NCI-H1048 (cell line): Measurements from ENCODE around the gene CPNE9.
"Not testable (repeated sequence)": the region's sequence is repeated elsewhere in the genome, so short reads cannot be mapped to it uniquely, and the experiment has no call there.

Experiments
- DNase-seq: peaks from one replicate; lab custom pipeline; 2025; lab: John Stamatoyannopoulos, UW

CPNE9 gene

DNA sequence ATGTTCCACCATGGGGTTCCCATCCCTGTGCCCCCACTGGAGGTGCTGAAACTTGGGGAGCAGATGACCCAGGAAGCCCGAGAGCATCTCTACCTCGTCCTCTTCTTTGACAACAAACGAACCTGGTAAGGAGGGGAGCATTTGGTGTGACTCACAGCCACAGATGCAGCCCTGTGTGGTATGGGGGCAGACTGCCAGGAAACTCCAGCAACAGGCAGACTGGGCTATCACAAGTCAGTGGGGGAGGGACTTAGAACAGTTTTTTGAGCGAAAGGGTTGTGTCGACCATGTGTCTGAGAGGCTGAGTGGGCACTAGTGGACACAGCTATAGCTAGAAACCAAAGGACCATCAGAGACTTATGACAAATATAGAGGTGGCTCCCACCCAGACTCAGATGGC, 42.7 kb downstream of the CPNE9 start:
- DNase-seq, result no peak

DNA sequence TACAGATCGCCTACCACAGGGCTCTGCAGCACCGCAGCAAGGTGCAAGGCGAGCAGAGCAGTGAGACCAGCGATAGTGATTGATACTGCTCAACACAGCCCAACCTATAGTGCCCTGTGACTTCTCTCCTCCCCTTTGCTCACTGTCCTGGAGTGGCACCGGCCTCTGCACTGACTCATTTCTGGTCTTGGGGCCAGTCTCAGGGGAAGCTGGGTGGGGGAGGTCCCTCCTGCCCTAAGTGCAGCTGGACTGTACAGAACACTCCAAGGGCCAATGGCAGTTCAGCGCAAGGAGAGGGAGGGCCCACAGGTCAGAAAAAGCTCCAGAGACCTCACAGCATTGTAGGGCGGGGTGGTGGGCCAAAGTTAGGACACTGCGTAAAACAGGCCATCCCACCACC, 43.6 kb downstream of the CPNE9 start:
- no peak for DNase-seq

DNA sequence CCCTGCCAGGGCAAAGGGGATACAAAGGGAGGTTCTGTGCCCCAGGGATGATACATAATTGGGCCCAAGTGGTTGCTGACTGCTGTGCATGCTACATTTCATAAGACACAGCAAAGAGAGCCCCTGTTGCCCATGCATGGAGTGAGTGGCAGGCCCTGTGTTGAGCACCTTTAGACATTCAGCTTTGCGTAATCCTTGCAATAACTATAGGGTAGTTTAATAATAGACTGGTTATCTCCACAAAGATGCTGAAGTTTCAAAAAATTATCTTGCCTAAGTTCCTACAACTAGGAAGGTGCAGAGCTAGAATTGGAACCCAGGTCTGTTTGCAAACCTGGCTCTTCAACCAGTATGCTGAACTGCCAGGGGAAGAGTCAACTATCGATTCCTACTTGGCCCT, 44.4 kb downstream of the CPNE9 start:
- DNase-seq, result no peak

DNA sequence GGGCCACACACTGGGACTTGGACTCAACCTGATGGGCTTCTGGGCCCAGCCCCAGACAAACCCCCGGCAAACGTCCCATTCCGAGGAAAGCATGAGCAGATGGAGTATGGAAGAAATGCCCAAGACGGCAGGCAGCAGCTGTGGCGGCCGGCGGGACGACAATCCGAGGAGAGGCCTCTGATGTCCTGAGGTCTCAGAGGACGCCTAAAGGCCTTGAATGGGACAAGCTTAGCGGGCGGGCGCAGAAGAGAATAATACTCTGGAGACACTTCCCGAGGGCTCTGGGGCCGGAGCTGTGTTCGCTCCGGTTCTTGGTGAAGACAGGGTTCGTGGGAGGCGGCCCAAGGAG, 45.6 kb downstream of the CPNE9 start:
- DNase-seq, result no peak

DNA sequence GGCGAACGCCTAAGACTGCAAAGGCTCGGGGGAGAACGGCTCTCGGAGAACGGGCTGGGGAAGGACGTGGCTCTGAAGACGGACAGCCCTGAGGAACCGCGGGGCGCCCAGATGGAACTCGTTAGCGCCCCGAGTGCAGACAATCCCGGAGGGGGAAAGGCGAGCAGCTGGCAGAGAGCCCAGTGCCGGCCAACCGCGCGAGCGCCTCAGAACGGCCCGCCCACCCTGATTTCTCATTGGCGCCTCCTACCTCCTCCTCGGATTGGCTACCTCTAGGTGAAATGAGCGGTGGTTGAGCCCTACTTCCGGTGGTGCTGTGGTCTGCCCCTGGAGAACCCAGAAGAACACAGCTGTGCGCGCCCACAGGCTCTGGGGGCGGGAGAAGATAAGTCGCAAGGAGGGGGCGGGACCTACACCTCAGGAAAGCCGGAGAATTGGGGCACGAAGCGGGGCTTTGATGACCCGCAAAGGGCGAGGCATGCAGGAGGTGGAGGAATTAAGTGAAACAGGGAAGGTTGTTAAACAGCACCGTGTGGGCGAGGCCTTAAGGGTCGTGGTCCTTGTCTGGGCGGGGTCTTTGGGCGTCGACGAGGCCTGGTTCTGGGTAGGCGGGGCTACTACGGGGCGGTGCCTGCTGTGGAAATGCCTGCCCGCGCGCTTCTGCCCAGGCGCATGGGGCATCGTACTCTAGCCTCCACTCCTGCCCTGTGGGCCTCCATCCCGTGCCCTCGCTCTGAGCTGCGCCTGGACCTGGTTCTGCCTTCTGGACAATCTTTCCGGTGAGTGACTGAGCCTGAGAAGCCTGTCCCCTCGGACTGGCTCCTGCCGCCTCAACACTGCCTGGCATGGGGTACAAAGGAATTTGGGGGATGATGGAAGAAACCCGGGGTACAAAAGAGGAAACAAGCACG, 46.3 kb downstream of the CPNE9 start, which contains the start of gene OGG1:
TSS of gene OGG1 (plus strand) at position 308 of the 911 bp plus-strand sequence. CDS start at position 643, 335 bp downstream.
- peak; percentile 95 for DNase-seq

DNA sequence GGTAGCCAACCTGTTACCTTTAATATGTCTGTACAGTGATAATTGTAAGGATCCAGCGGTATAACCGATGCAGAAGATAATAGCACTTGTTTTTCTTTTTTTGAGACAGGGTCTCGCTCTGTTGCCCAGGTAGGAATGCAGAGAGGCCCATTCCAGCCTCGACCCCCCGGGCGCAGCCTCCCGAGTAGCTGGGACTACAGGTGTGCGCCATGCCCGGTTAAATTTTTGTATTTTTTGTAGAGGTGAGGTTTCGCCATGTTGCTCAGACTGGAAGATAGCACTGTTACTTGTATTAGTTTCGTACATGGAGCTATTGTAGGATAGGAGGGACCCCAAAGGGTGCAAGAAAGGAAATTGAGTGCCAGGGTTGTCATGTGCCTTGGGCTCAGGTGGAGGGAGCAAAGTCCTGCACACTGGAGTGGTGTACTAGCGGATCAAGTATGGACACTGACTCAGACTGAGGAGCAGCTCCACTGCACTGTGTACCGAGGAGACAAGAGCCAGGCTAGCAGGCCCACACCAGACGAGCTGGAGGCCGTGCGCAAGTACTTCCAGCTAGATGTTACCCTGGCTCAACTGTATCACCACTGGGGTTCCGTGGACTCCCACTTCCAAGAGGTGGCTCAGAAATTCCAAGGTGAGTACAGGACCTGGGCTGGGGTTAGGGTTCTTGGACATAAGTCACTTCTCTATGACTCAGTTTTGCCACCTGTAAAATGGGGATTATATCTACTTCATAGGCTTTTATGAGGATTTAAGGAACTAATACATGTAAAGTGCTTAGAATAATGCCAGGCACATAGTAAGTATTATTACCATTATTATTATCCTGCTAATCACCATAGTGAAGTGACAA, 47.2 kb downstream of the CPNE9 start:
- DNase-seq, result no peak

DNA sequence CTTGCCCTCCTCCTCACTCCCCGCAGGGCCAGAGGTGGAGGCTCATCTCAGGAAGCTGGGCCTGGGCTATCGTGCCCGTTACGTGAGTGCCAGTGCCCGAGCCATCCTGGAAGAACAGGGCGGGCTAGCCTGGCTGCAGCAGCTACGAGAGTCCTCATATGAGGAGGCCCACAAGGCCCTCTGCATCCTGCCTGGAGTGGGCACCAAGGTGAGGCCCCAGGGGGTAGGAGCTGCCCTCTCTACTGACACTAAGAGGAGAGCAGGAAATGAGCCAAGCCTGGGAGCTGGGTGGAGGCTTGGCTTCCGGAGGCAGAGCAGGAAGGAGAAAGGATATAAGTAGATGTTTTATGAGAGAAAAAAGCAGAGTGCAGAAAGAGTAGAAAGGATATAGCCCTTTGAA, 51.0 kb downstream of the CPNE9 start:
- no peak for DNase-seq

DNA sequence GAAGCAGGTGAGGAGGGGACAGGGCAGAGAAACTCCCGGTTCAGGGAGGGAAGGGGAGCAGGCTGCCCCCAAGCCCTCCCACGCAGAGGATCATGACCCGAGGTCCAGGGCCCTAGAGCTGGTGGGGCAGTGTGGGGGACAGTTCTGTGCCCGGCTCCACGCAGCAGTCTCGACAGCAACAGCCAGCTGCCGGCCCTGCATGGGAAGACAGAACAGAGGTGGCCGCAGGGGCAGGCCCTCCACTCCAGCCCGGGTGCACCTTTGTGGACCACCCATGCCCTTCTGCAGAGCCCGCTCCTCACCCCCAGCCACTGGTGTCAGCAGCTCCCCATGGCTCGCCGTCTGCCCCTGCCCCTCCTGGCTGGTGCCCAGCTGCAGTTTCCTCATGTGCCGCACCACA, 53.8 kb downstream of the CPNE9 start:
- DNase-seq, result no peak

DNA sequence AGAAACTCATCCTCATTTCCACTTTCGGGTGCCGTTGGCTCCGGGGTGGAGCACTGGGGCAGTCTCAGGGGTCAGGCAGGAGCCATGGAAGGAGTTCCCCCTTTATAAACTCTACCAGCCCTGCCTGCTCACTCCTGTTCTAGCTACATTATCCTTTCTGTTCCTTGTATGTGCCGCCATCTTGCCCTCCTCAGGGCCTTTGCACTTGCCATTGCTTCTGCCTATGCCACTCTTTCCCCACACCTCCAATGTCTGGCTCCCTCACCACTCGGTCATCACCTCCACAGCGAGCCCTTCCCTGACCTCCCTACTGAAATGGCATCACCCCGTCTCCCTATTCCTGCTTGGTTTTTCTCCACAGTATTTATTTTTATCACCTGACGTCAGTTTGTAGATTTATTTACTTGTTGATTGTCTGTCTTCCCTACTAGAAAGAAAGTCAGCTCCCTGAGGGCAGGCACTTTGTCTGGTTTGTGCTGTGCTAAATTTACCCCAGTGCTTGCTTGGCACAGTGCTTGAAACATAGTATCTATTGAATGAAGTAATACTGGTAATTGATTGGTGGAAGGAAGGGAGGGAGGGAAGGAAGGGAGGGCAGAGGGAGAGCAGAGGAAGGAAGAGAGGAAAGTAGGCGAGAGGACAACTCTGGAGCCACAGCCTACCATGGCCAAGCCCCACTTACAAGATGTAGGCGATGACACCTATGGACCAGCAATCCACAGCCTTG, 57.3 kb downstream of the CPNE9 start:
- no peak for DNase-seq

DNA sequence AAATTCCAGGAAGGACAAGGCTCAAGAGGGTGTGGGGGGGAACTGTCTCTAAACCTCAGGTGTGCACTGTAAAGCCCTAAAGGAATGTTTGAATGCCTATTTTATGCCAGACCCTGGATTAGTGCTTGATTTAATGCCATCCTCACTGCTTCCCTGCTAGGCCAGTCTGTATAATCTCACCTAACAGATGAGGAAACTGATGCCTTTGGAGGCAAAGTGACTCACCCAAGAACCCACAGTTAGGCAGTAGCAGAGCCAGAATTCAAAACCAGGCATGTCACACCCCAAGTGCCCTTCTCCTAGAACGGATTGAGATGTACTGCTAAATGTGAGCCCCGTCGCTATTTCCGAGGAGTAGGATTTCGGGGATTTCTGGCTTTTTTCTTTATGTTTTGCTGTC, 58.3 kb downstream of the CPNE9 start:
- DNase-seq, result no peak

DNA sequence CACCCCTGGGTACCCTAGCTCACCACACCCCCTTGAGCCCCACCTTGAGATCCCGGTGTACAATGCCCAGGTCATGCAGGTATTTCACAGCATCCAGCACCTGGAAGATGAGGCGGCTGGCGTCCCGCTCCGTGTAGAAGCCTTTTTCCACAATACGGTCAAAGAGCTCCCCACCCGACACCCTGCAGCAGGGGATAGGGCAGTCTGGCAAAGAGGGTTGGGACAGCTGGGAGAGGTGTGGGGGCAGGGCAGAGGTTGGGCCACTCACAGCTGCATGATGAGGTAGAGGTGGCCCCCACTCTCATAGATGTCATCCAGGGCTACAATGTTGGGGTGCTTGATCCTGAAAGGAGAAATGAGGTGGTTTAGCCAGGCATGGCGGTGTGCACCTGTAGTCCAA, 59.2 kb downstream of the CPNE9 start:
- no peak for DNase-seq

DNA sequence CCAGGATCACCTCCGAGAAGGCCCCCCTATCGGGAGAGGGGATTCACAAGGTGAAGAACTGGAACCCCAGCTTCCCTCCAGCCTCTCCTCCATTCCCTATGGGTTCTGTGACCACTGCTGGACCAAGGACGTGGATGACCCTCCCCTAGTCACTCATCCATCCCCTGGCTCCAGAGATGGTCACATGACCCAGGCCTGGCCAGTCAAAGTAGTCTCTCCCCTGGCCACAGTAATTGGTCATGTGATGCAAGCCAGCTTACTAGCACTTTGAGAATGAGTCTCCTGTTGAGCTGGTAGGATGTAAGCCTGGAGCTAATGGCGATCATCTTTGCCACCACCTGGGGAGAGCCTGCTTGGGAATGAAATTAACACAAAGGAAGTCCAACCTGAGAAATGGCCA, 62.2 kb downstream of the CPNE9 start:
- DNase-seq, result no peak

DNA sequence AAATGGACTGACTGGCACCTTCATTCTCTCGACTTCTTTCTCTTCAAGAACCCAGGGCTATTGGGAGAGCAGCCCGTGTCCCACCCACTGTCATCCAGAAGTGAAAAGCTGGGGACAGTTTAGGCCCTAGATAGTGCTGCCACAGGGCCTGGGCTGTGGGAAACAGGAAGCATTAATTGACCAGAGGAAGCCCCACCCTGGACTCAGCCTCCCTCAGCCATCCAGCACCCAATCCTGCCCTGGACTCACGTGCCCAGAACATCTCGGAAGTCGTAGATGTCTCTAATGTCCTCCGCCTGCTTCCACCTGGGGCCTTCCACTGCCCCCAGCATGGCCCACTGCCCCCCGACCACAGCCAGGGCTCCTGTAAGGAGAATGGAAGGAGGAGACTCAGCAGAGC, 63.8 kb downstream of the CPNE9 start:
- no peak for DNase-seq

DNA sequence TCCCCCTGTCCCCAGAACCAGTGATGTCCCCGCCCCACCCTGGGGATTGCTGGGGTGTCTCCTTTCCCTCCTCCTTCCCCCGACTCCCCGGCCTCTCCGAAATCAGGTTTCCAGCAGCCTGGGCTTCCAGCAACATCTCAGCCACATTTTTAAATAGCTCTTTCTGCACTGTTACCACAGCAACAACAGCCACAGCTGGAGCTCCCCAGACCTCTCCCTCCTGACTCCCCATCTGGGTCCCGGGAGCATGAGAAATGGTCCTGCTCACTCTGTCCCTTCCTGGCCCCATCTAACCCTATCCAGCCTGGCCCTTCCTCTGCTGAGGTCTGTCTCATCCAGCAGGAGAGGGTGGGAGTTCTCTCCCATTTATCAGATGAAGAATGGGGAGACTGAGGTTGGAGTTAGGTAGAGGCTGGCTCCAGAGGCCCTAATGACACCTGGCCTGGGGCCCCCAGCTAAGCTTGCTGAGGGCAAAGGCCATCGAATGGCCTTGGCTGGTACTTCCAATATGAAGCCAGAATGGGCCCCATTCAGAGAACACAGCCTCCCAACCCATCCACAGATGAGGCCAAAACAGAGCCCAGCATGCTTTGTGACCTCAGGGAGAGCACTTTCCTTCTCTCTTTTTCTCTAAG, 64.6 kb downstream of the CPNE9 start:
- no peak for DNase-seq

DNA sequence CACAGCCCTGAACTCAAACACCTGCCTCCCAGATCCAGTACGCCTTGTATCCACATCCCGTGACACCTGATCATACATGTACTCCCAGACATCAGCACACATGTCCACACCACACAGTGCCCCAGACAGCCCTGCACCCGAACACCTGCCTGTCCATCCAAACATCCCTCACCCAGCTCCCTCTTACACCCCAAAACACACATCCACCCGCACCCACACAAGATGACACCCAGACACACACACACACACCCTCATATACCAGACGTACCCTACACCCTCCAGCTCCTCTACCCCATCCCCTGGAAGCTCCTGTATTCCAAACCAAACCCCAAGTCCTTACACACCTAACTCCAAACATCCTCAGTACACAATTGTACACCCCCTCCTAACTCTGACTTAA, 65.4 kb downstream of the CPNE9 start:
- DNase-seq, result no peak

DNA sequence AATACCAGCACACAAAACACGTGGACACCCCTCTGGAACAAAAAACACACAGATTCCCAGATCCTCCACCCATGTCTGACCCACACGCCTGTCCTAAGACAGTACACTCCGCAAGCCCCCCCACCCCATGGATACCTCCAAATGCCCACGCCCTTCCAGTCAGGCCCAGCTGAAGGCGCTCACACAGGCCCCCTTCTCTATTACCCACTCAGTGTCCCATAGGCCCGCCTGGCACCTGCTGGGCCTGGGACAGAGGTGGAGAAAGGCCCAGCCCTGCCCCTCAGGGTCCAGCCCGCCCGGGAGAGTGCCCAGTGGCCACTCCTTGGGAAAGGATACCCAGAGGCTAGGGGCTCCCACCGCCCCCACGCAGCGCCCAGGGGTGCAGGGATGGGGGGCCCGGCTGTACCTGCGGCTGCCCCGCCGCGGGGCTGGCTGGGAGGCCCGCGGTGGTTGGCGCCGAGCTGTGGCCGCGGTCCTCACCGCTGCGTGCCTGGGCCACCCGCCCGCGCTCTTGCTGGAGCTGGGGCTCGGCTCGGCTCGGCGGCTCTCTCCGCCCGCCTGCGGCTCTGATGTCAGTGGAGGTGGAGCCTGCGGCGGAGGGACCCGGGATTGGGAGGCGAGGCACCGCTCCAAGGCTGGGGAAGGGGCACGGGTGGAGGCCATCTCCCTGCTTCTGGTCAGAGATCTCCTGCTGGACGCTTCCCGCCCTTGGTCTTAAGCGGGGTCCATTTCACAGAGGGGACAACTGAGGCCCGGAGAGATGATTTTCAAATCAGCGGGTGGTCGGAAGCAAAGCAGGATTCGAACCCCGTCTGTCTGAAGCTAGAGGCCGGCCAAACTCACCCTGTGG, 66.0 kb downstream of the CPNE9 start, which contains the start of gene CAMK1:
TSS of gene CAMK1 (minus strand) at position 522 of the 850 bp plus-strand sequence. CDS start 2,198 bp downstream, outside the sequence.
- DNase-seq, result no peak

DNA sequence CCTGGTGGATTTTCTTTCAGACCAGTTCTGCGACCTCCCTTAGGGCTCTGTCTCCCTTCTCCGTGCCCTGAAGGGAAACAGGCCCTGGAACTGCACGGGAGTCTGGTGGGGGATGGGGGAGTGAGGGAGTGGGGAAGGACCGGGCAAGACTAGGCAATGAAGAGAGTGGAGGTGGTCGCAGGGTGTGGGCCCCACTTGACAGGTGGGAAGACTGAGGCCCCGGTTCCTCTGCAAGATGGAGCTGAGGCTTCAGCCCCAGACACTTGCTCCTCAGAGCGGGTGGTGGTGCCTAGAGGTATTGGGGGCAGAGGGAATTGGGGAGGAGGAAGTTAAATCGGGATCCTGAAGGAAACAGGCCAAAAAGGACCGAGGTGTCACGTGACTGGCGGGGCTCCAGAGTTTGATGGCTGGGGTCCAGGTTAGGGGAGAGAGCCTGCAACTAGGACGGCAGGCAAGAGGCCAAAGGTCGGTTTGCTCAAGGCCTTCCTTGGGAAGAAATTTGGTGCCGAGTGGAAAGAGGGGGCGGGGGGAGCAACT, 66.7 kb downstream of the CPNE9 start:
- no peak for DNase-seq

DNA sequence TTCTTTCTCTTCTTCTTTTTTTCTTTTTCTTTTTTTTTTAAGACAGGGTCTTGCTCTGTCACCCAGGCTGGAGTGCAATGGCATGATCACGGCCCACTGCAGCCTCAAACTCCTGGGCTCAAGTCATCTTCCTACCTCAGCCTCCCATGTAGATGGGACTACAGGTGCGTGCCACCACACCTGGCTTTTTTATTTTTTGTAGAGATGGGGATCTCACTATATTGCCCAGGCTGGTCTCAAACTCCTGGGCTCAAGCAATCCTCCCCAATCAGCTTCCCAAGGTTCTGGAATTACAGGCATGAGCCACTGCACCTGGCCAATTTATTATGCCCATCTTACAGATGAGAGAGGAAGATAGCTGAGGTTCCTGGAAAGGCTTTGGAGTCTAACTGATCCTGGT, 67.4 kb downstream of the CPNE9 start:
- not testable (repeated sequence) for DNase-seq

DNA sequence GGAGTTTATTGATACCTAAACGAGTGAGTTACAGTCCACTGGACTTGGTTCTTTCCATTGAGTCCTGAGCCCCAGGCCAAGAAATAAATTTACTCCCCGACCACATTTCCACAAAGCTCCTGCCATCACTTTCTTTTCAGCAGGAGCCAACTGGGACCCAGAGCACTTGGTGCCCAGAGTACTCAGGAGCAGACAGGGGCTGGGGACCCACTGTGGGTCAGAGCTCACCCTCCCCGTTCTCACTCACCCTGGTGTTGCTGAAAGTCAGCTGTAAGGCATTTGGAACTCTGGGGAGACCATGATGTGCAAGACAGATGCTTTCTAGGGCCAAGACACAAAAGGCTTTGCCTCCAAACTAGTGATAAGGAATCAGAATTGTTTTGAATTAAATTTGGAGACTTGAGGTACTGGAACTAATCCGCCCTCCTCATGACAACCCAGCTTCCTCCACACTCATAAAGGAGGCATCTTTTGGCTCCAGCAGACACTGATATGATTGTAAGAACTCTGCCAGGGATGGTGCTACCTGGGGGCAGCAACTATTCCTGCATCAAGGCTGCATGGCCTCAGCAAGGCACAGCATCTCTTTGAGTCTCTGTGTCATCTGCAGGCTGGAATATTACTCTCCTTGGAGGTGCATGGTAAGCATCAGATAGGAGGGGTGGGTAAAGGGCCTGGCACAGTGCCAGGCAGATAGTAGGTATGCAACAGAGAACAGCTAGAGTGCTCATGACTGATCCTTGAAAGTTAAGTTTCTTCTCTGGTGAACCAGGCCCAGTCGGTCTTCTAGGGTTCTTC, 73.5 kb downstream of the CPNE9 start:
- DNase-seq, result no peak

DNA sequence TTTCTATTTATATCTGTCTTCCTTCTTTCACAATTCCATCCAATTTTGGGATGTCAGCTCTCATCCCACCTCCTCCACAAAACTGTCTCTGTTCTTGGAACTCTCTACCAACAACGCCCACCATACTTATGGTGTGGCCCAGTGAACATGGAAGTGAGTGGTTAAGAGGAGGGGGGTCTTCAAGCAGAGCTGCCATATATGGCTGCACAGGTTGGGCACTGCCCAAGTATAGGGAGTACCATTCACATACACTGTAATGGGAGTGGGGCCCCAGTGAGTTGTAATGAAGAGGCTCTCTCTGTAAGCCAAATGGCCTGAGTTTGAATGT, 74.0 kb downstream of the CPNE9 start:
- no peak for DNase-seq
